GM19397 (cell line): ENCODE data around the gene UGT1A10.

Experiments used
- ATAC-seq: cut with Tn5 transposase; IDR thresholded peaks from one replicate; pipeline ENCODE4 v1.9.1; 2021; ENCODE audit warnings: mild to moderate bottlenecking, moderate library complexity; ENCODE audit not compliant: unreplicated experiment

The UGT1A10 gene

GRCh38 chr2:233819884-233820773 is 183.9 kb downstream of the UGT1A10 start:
- ATAC-seq = no peak

GRCh38 chr2:233820774-233821105 is 184.5 kb downstream of the UGT1A10 start:
- no peak for ATAC-seq

- ATAC-seq = no peak
These were observed 184.9 kb downstream of the UGT1A10 start for GRCh38 chr2:233821196-233821595.

- no peak for ATAC-seq
These were observed 185.5 kb downstream of the UGT1A10 start for GRCh38 chr2:233821709-233822100.

GRCh38 chr2:233822101-233822771 is 186.0 kb downstream of the UGT1A10 start:
- ATAC-seq = no peak
